Stomach (tissue), 9 donors: ENCODE data around the gene HAUS5. TPM values are rescaled to one million over a fixed set of nuclear protein-coding genes. Genes with fewer than 3 reads are reported as not detected.
A peak's percentile ranks its signal among the peaks of the same experiment; 100 is the strongest.
"Not testable (repeated sequence)": the region's sequence is repeated elsewhere in the genome, so short reads cannot be mapped to it uniquely, and the experiment has no call there.

Source experiments
- DNase-seq, 2 donors: peaks; one replicate each; pipeline versions ENCODE4 v3.0.0 to v3.0.0-alpha.2; 2013 to 2019
- H3K27ac ChIP-seq, 5 donors: fragments of 200-600 bp in 4 of 5; sonication (generic) in 4 of 5; one replicate each; pipeline ENCODE4 v1.5.1; 2013 to 2019; ENCODE audit warnings: mild to moderate bottlenecking in 1 of 5, moderate library complexity in 1 of 5
- H3K27me3 ChIP-seq, 3 donors: fragments of 200-600 bp; sonication (generic); one replicate each; pipeline ENCODE4 v1.5.1; 2017 to 2019; ENCODE audit warnings: mixed run types in 1 of 3
- H3K36me3 ChIP-seq, 4 donors: fragments of 200-600 bp; sonication (generic); 1 replicate in 3 of 4; 2 replicates in 1 of 4; pipeline ENCODE4 v1.5.1; 2016 to 2019
- H3K4me1 ChIP-seq, 4 donors: fragments of 200-600 bp; sonication (generic); one replicate each; pipeline ENCODE4 v1.5.1; 2016 to 2019
- H3K4me3 ChIP-seq, 4 donors: fragments of 200-600 bp; sonication (generic) in 3 of 4; one replicate each; pipeline ENCODE4 v1.5.1; 2016 to 2019; ENCODE audit warnings: mild to moderate bottlenecking in 1 of 4
- H3K9me3 ChIP-seq, 4 donors: fragments of 200-600 bp; sonication (generic); one replicate each; pipeline ENCODE4 v1.5.1; 2016 to 2019
- EP300 ChIP-seq: sonication (generic); formaldehyde crosslinking; IDR thresholded peaks from one replicate; pipeline ENCODE4 v1.6.1; 2017; ENCODE audit warnings: antibody characterized with exemption
- POLR2A ChIP-seq, 4 donors: fragments of 450-650 bp; IDR thresholded peaks; one replicate each; pipeline ENCODE4 v1.6.1; 2016; ENCODE audit warnings: antibody characterized with exemption in 4 of 4, control low read depth in 2 of 4, mild to moderate bottlenecking in 1 of 4, moderate library complexity in 1 of 4
- POLR2AphosphoS5 ChIP-seq, 3 donors: sonication (generic); formaldehyde crosslinking; IDR thresholded peaks; one replicate each; pipeline ENCODE4 v1.6.1; 2016; ENCODE audit warnings: antibody characterized with exemption in 3 of 3
- WGBS, 5 donors: extraction: QIAGEN DNeasy Blood & Tissue Kit in 3 of 5; methylation state at CpG; one replicate each; pipeline versions ENCODE4 v1.1.5 to v1.1.7; 2013 to 2018; 5-methylcytosine and 5-hydroxymethylcytosine counted together
- intact Hi-C: fragments of 100-400 bp; cut with DNase I; formaldehyde crosslinking; loops from one replicate; pipeline ENCODE4 v1.15.1; 2023; ENCODE audit warnings: low total_unique reads
- polyA plus RNA-seq, 3 donors: library from polyadenylated mRNA; stranded (reverse); fragments of 200-250 nt; gene quantifications; one replicate each; pipeline ENCODE4 v1.2.3, GENCODE V29; 2013
- total RNA-seq, 5 donors: library from RNA; depleted of rRNA; stranded (reverse); fragments of >200 nt; gene quantifications; one replicate each; pipeline versions ENCODE4 v1.1.0 to v1.2.3, GENCODE V29; 2014 to 2016
- TF ChIP-seq, protein P1 (sequence below), 7 experiments: fragments of 450-650 bp in 4 of 7; fragments of 200-600 bp in 3 of 7; sonication (generic) in 3 of 7; IDR thresholded peaks; one replicate each; pipeline ENCODE4 v1.5.1; 2016 to 2019; ENCODE audit warnings: antibody characterized with exemption in 7 of 7, control low read depth in 2 of 7, mild to moderate bottlenecking in 1 of 7
- donor health status: healthy with polysubstance abuse.
- donor health status: Bipolar disorder and iron deficiency.
- donor health status: healthy.

HAUS5 gene
- total and polyA plus RNA-seq, 8 donors, result 4.1 to 23.2 (median 5.1) TPM

DNA sequence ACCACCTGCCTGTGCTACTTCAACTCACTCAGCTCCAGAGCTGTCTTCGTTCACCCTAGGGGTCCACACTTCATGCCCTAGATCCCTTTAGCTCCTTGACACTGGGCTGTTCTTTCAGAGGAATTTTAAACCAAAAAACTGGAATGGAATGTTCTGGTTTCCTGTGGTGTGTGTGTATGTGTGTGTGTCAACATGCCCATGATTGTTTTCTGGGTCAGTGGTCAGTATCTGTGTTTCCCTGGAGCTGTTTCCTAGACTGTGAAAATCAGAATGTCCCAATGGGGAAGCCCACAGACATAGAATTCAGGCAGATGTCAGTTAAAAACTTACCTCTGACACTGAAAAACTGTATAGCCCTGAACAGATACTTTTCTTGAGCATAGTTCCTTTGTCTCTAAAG lies 25.2 kb upstream of the HAUS5 start:
- TF ChIP-seq EP300 (no peak), POLR2A (IDR thresholded peaks at IDR 0.05) (no peak), POLR2AphosphoS5 (IDR thresholded peaks at IDR 0.05) (no peak)
- TF ChIP-seq, protein P1, sequence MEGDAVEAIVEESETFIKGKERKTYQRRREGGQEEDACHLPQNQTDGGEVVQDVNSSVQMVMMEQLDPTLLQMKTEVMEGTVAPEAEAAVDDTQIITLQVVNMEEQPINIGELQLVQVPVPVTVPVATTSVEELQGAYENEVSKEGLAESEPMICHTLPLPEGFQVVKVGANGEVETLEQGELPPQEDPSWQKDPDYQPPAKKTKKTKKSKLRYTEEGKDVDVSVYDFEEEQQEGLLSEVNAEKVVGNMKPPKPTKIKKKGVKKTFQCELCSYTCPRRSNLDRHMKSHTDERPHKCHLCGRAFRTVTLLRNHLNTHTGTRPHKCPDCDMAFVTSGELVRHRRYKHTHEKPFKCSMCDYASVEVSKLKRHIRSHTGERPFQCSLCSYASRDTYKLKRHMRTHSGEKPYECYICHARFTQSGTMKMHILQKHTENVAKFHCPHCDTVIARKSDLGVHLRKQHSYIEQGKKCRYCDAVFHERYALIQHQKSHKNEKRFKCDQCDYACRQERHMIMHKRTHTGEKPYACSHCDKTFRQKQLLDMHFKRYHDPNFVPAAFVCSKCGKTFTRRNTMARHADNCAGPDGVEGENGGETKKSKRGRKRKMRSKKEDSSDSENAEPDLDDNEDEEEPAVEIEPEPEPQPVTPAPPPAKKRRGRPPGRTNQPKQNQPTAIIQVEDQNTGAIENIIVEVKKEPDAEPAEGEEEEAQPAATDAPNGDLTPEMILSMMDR (IDR thresholded peaks at IDR 0.05), result no peak
- Histone ChIP-seq H3K9me3 (no peaks in the 10 kb centered on the region), H3K4me1 (no peaks in the 10 kb centered on the region), H3K27me3 (peaks cover 0 to 44% (median 9%) of the 10 kb centered on the region in 3 donors), H3K4me3 (no peak overlapping the region), H3K27ac (no peak overlapping the region), H3K36me3 (no peaks in the 10 kb centered on the region)
- whole genome bisulfite sequencing, 5 donors, result 25 to 46% (median 32%) methylated on average over 1 of the region's 1 CpG
- no peak for DNase-seq
- intact Hi-C loops, result no loop called here

DNA sequence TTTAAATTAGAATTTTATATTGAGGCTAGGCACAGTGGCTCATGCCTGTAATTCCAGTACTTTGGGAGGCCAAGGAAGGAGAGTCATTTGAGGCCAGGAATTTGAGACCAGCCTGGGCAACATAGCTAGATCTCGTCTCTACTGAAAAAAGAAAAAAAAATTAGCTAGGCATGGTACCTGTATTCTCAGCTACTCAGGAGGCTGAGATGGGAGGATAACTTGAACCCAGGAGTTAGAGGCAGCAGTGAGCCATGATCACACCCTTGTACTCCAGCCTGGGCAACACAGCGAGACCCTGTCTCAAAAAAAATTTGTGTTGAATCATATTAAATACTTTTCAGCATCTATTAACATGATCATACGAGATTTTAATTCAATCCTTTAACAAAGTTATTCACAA lies 21.7 kb upstream of the HAUS5 start:
- TF ChIP-seq EP300, result no peak
- TF ChIP-seq, protein P1 (IDR thresholded peaks at IDR 0.05), result no peak
- no peak for TF ChIP-seq POLR2A (IDR thresholded peaks at IDR 0.05)
- no peak for TF ChIP-seq POLR2AphosphoS5 (IDR thresholded peaks at IDR 0.05)
- Histone ChIP-seq H3K4me3 (no peak overlapping the region), H3K4me1 (no peaks in the 10 kb centered on the region), H3K27me3 (peaks cover 0 to 39% (median 0%) of the 10 kb centered on the region in 3 donors), H3K27ac (no peak overlapping the region), H3K36me3 (no peaks in the 10 kb centered on the region), H3K9me3 (no peaks in the 10 kb centered on the region)
- intact Hi-C loops, result no loop called here
- no peak for DNase-seq
- 76 to 83% (median 81%) methylated on average over 3 of the region's 3 CpGs for WGBS, 5 donors

DNA sequence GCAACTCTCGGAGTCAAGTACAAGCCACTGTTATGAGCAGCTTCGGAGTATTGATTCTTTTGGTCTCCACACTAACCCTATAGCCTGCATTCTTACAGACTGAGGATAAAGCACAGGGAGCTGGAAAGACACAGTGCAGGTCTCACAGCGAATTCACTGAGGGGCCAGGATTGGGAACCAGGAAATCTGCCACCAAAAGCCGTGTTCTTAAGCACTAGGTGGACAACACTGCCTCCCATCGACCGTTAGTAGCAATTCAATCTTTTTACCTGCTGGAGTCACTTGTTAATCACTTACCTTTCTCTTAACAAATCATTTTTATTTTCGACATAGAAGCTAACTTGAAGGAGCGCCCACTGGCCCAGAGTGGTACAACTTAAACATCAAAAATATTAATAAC lies 20.3 kb upstream of the HAUS5 start:
- Histone ChIP-seq H3K4me3 (no peak overlapping the region), H3K27ac (no peak overlapping the region), H3K9me3 (no peaks in the 10 kb centered on the region), H3K4me1 (no peaks in the 10 kb centered on the region), H3K27me3 (peaks cover 0 to 35% (median 0%) of the 10 kb centered on the region in 3 donors), H3K36me3 (no peaks in the 10 kb centered on the region)
- 19 to 28% (median 22%) methylated on average over 8 of the region's 8 CpGs for WGBS, 5 donors
- intact Hi-C loops, result no loop called here
- TF ChIP-seq POLR2A (IDR thresholded peaks at IDR 0.05), result no peak
- TF ChIP-seq, protein P1 (IDR thresholded peaks at IDR 0.05), result peak in 4 of 7 experiments; percentile 9 to 33 (median 24)
- peak; percentile 36 to 87 for DNase-seq

DNA sequence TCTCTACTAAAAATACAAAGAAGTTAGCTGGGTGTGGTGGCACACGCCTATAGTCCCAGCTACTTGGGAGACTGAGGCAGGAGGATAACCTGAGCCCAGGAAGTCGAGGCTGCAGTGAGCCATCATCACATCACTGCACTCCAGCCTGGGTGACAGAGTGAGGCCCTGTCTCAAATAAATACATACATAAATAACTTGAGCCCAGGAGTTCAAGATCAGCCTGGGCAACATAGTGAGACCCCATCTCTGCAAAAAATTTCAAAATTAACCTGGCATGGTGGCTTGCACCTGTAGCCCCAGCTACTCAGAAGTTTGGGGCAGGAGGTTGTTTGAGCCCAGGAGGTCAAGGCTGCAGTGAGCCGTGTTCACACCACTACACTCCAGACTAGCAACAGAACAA lies 17.5 kb upstream of the HAUS5 start:
- H3K4me1 ChIP-seq, H3K36me3 ChIP-seq, DNase-seq, H3K9me3 ChIP-seq, H3K27ac ChIP-seq, H3K4me3 ChIP-seq, intact Hi-C loops: not testable (repeated sequence)
- WGBS, 5 donors, result 68 to 81% (median 73%) methylated on average over 3 of the region's 3 CpGs
- peaks cover 0 to 35% (median 0%) of the 10 kb centered on the region in 3 donors for H3K27me3 ChIP-seq

DNA sequence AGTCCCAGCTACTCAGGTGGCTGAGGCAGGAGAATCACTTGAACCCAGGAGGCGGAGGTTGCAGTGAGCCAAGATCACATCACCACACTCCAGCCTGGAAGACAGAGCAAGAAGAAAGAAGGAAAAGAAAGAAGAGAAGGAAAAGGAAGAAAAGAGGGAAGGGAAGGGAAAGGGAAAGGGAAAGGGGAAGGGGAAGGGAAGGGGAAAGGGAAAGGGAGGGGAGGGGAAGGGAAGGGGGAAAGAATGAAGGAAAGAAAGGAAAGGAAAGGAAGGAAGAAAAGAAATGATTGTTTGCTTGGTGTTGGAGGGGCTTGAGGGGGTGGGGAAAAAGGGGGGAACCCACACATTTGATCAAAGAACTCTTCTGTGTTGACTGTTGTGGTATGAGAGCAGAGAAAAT lies 16.6 kb upstream of the HAUS5 start:
- Histone ChIP-seq H3K4me3 (no peak overlapping the region), H3K9me3 (no peaks in the 10 kb centered on the region), H3K27me3 (peaks cover 0 to 37% (median 0%) of the 10 kb centered on the region in 3 donors), H3K27ac (no peak overlapping the region), H3K36me3 (no peaks in the 10 kb centered on the region), H3K4me1 (no peaks in the 10 kb centered on the region)
- TF ChIP-seq POLR2A (IDR thresholded peaks at IDR 0.05), result no peak
- TF ChIP-seq, protein P1 (IDR thresholded peaks at IDR 0.05), result no peak
- TF ChIP-seq POLR2AphosphoS5 (IDR thresholded peaks at IDR 0.05), result no peak
- no peak for TF ChIP-seq EP300
- no peak for DNase-seq
- intact Hi-C loops, result no loop called here
- WGBS, 5 donors, result 88 to 100% (median 96%) methylated on average over 1 of the region's 1 CpG
